Upper lobe of left lung (tissue), 4 donors: ENCODE results near the gene KISS1R.

Experiments
- CTCF ChIP-seq, 6 experiments: fragments of 450-650 bp in 4 of 6; fragments of 200-600 bp in 2 of 6; sonication (generic) in 2 of 6; IDR thresholded peaks; one replicate each; pipeline ENCODE4 v1.5.1; 2016 to 2019; ENCODE audit warnings: antibody characterized with exemption in 6 of 6
- EP300 ChIP-seq, 4 donors: sonication (generic); formaldehyde crosslinking; IDR thresholded peaks; one replicate each; pipeline ENCODE4 v1.5.1; 2017; ENCODE audit warnings: antibody characterized with exemption in 4 of 4, control low read depth in 2 of 4
- POLR2A ChIP-seq, 4 donors: fragments of 450-650 bp; IDR thresholded peaks; one replicate each; pipeline ENCODE4 v1.5.1; 2016 to 2017; ENCODE audit warnings: antibody characterized with exemption in 4 of 4, mild to moderate bottlenecking in 2 of 4

- no peak for TF ChIP-seq CTCF (IDR thresholded peaks at IDR 0.05)
- no peak for TF ChIP-seq POLR2A (IDR thresholded peaks at IDR 0.05)
- no peak for TF ChIP-seq EP300 (IDR thresholded peaks at IDR 0.05)
Observed at GRCh38 chr19:867855-868457, 49.2 kb upstream of the KISS1R start.
